MM.1S (cell line): ENCODE measurements around the gene SPACA7.

Experiments used
- DNase-seq: peaks from one replicate; pipeline ENCODE4 v3.0.0-alpha.2; 2015
- H2AFZ ChIP-seq: fragments of 300-600 bp; sonication (generic); 2 replicates; pipeline ENCODE4 v1.6.0; 2016; ENCODE audit warnings: antibody characterized with exemption, low read length
- H3F3A ChIP-seq: fragments of 300-600 bp; sonication (generic); 2 replicates; pipeline ENCODE4 v1.6.1; 2016; ENCODE audit warnings: mild to moderate bottlenecking, antibody characterized with exemption, low read length, moderate library complexity, mixed read lengths; ENCODE audit not compliant: insufficient read depth
- H3K27ac ChIP-seq: fragments of 300-600 bp; sonication (generic); 2 replicates; pipeline ENCODE4 v1.5.1; 2016; ENCODE audit warnings: mild to moderate bottlenecking, low read length
- H3K27me3 ChIP-seq: fragments of 300-600 bp; sonication (generic); replicated peaks from 2 replicates; pipeline ENCODE4 v1.6.0; 2016; ENCODE audit warnings: low read length; ENCODE audit not compliant: insufficient read depth
- H3K36me3 ChIP-seq: fragments of 300-600 bp; sonication (generic); replicated peaks from 2 replicates; pipeline ENCODE4 v1.6.1; 2016; ENCODE audit warnings: mild to moderate bottlenecking, low read length, mixed read lengths; ENCODE audit not compliant: insufficient read depth
- H3K4me1 ChIP-seq: fragments of 300-600 bp; sonication (generic); 2 replicates; pipeline ENCODE4 v1.6.1; 2016; ENCODE audit warnings: low read length, mixed read lengths
- H3K4me2 ChIP-seq: fragments of 300-600 bp; sonication (generic); 2 replicates; pipeline ENCODE4 v1.6.0; 2016; ENCODE audit warnings: low read depth, low read length
- H3K4me3 ChIP-seq: fragments of 300-600 bp; sonication (generic); 2 replicates; pipeline ENCODE4 v1.5.1; 2016; ENCODE audit warnings: low read length, mixed read lengths
- H3K79me2 ChIP-seq: fragments of 300-600 bp; sonication (generic); 2 replicates; pipeline ENCODE4 v1.6.1; 2016; ENCODE audit warnings: mixed run types, low read length, mixed read lengths
- H3K9ac ChIP-seq: fragments of 300-600 bp; sonication (generic); 2 replicates; pipeline ENCODE4 v1.6.1; 2016; ENCODE audit warnings: low read length, mixed read lengths
- H3K9me2 ChIP-seq: fragments of 300-600 bp; sonication (generic); replicated peaks from 2 replicates; pipeline ENCODE4 v1.6.1; 2016; ENCODE audit warnings: mild to moderate bottlenecking, low read length, mixed read lengths; ENCODE audit not compliant: insufficient read depth
- H3K9me3 ChIP-seq: fragments of 300-600 bp; sonication (generic); replicated peaks from 2 replicates; pipeline ENCODE4 v1.6.1; 2016; ENCODE audit warnings: mild to moderate bottlenecking, low read length, mixed read lengths; ENCODE audit not compliant: insufficient read depth
- H4K20me1 ChIP-seq: fragments of 300-600 bp; sonication (generic); 2 replicates; pipeline ENCODE4 v1.6.1; 2016; ENCODE audit warnings: mild to moderate bottlenecking, low read length, moderate library complexity, mixed read lengths; ENCODE audit not compliant: insufficient read depth
- EZH2 ChIP-seq: fragments of 300-600 bp; sonication (generic); optimal IDR thresholded peaks from 2 replicates; pipeline ENCODE3; 2017; ENCODE audit warnings: low read depth, mild to moderate bottlenecking, antibody characterized with exemption, low read length, mixed read lengths
- EZH2phosphoT487 ChIP-seq: fragments of 300-600 bp; sonication (generic); IDR thresholded peaks from 2 replicates; pipeline ENCODE4 v1.6.1; 2018; ENCODE audit warnings: antibody characterized with exemption, low read length
- TF ChIP-seq, protein P1 (sequence below): fragments of 300-600 bp; sonication (generic); IDR thresholded peaks from 2 replicates; pipeline ENCODE4 v1.5.1; 2016; ENCODE audit warnings: antibody characterized with exemption, low read length, mixed read lengths

Gene SPACA7

DNA sequence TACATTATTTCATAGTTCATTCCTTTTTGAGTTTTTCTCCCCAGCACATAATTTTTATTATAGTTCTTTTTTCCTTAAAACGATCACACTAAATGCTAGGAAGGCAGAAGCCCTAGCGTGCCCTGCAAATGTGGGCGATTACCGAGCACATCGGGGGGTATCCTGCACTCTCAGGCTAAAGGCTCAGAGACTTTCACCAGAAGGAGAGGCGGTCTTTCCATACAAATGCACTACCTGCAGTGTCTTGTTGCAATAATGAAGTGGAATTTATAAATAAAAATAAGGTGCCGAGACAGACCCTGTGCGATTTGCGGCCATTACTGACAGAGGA, 29.3 kb upstream of the SPACA7 start:
- no peaks in the 10 kb centered on the region for H3K9me2 ChIP-seq
- TF ChIP-seq EZH2 = no peak
- TF ChIP-seq, protein P1, sequence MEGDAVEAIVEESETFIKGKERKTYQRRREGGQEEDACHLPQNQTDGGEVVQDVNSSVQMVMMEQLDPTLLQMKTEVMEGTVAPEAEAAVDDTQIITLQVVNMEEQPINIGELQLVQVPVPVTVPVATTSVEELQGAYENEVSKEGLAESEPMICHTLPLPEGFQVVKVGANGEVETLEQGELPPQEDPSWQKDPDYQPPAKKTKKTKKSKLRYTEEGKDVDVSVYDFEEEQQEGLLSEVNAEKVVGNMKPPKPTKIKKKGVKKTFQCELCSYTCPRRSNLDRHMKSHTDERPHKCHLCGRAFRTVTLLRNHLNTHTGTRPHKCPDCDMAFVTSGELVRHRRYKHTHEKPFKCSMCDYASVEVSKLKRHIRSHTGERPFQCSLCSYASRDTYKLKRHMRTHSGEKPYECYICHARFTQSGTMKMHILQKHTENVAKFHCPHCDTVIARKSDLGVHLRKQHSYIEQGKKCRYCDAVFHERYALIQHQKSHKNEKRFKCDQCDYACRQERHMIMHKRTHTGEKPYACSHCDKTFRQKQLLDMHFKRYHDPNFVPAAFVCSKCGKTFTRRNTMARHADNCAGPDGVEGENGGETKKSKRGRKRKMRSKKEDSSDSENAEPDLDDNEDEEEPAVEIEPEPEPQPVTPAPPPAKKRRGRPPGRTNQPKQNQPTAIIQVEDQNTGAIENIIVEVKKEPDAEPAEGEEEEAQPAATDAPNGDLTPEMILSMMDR = no peak
- TF ChIP-seq EZH2phosphoT487 = no peak
- no peak overlapping the region for H3K27ac ChIP-seq
- H3K4me2 ChIP-seq = no peak overlapping the region
- H3K36me3 ChIP-seq = no peaks in the 10 kb centered on the region
- H3K9me3 ChIP-seq = no peaks in the 10 kb centered on the region
- peaks cover 10% of the 10 kb centered on the region for H3K27me3 ChIP-seq
- H3K9ac ChIP-seq = no peak overlapping the region
- H4K20me1 ChIP-seq = no peaks in the 10 kb centered on the region
- H3K4me1 ChIP-seq = no peaks in the 10 kb centered on the region
- H3K4me3 ChIP-seq = no peak overlapping the region
- no peaks in the 10 kb centered on the region for H3F3A ChIP-seq
- no peaks in the 10 kb centered on the region for H3K79me2 ChIP-seq
- no peak overlapping the region for H2AFZ ChIP-seq
- no peak for DNase-seq

DNA sequence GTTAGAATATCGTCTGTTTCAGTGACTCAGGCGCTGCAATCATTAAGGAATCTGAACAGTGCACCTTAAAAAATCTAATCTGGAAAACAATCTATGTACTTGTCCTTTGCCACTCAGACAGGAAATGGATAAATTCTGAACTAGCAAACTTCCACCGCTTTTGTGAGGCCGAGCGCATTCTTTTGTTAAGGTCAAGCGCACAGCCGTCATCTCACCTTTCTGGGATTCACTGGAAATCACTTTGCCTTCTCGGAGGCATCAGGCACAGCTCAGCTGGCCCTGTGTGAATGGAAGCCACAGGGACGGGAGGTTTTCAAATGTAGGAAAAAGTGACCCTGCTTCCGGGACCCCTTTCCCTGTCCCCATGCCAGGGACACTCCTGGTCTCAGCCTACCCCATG, 28.2 kb upstream of the SPACA7 start:
- H3K27me3 ChIP-seq = peaks cover 9% of the 10 kb centered on the region
- TF ChIP-seq EZH2 = no peak
- no peak for TF ChIP-seq EZH2phosphoT487
- TF ChIP-seq, protein P1 = no peak

DNA sequence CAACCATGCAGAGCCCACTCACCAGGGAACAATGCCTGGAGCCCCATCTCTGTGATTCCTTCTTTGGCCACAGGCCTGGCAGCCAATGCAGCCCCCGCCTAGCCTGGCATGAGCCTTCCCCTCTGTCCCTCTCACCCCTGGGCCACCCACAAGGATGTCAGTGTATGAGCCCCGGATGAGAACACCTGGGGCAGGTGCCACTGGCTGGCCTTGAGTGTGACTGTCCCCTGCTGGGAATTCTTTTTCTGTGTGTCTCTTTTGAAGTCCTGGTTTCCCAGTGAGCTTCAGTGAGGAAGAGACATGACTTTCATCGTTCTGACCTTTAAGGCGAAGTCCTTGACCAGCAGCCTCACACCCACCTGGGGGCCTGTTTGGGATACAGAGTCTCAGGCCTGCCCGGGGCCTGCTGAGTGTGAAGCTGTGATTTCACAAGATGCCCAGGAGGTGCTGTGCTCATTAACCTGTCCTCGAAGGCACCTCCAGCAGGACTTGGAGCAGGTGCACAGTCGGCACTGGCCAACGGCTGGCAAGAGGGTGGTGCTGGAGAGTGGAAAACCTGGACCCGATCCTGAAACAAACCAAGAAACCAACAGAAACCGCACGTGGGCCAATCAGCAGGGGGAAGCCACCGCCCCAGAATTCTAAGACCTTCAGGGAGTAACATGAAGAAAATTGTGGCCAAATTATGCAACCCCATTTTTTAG, 27.4 kb upstream of the SPACA7 start:
- TF ChIP-seq EZH2phosphoT487 = no peak
- TF ChIP-seq EZH2 = no peak
- TF ChIP-seq, protein P1 = no peak
- no peaks in the 10 kb centered on the region for H4K20me1 ChIP-seq
- H3K4me1 ChIP-seq = no peaks in the 10 kb centered on the region
- H3K4me2 ChIP-seq = no peak overlapping the region
- no peak for DNase-seq
- H3K79me2 ChIP-seq = no peaks in the 10 kb centered on the region
- no peaks in the 10 kb centered on the region for H3K9me2 ChIP-seq
- no peaks in the 10 kb centered on the region for H3K9me3 ChIP-seq
- peaks cover 1% of the 10 kb centered on the region for H3K27me3 ChIP-seq
- no peak overlapping the region for H3K9ac ChIP-seq
- no peak overlapping the region for H2AFZ ChIP-seq
- no peaks in the 10 kb centered on the region for H3K36me3 ChIP-seq
- H3K4me3 ChIP-seq = no peak overlapping the region
- H3K27ac ChIP-seq = no peak overlapping the region
- no peaks in the 10 kb centered on the region for H3F3A ChIP-seq

More for the DNA sequence above, 28.2 kb upstream of the SPACA7 start:
- Histone ChIP-seq H4K20me1 (no peaks in the 10 kb centered on the region), H3K27ac (no peak overlapping the region), H3K9me3 (no peaks in the 10 kb centered on the region), H3K4me1 (no peaks in the 10 kb centered on the region), H3K4me2 (no peak overlapping the region), H3K9ac (no peak overlapping the region), H3K36me3 (no peaks in the 10 kb centered on the region), H3K79me2 (no peaks in the 10 kb centered on the region), H3K4me3 (no peak overlapping the region), H3F3A (no peaks in the 10 kb centered on the region), H2AFZ (no peak overlapping the region), H3K9me2 (no peaks in the 10 kb centered on the region)
- no peak for DNase-seq
